AG20443 (cell line): Measurements from ENCODE around the gene HTD2.
"Not testable (repeated sequence)": the region's sequence is repeated elsewhere in the genome, so short reads cannot be mapped to it uniquely, and the experiment has no call there.

Source experiments
- DNase-seq: peaks from one replicate; pipeline ENCODE4 v3.0.0; 2012; ENCODE audit warnings: low spot score, mixed read lengths

HTD2 gene

DNA sequence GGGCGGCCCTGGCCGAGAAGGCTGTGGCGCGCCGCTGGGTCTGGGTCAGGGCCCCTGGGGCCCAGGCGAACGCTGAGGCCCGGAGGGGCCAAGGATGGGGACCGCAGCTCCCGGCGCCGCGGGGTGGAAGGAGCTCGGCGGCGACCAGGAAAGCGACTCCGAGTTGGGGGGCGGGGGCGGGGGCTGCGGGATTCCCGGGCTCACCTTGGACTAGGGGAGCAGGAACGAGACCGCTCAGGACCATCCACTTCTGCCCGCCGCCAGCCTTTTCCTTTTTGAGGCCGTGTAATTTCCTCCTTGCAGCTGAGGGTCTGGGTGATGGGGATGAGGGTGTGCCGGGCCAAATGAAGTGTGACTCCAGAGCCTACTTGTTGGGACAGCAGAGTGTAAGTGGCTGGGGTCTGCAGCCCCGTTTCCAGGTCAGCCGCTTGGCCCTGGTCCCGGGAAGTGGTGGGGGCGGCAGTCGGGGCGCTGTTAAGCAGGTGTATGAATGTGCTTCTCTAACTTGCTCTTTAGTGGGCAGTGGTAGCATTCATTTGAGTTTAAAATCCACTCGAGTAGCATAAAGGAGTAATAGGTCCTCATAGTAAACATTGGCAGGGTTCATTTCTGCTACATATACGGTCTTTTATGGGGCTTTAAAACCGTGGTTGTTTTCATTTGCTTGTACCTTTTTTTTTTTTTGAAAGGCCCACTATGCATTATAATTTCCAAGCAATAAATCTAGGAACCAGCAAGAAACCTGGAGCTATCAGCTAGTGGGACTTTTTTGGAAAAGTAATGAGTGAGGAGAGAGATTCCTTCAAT, 27.1 kb downstream of the HTD2 start:
- DNase-seq: peak; percentile 22

DNA sequence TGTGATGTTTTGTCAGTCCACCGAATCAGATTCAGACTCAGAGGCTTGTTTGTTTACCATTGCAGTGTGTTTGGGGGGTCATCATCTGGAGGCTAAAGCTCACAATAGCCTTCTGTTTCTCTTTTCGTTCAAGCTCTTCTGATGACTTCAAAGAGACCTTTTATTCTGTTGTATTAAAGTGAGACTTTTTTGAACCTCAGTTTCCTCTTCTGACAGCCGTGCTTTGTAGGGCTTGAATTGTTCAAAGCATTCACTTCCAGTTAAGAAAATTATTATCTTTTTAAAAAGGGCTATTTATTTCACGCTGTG, 27.6 kb downstream of the HTD2 start:
- DNase-seq: no peak

DNA sequence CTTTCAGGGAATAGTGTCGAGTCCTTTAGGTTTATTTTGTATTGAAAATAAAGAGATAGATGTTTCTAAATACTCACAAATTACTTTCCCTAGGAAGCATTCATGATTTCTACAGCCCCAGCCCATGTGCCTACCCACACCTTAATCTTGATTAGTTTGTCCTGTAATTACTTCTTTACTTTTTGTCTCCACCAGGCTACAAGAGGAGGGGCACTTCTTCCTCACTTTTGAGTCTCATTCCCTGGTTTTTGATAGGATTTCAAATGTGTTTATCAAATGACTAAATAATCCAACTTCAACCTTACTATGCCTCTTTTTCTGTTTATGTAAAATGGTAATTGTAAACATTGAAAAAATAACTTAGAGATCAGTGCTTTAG, 28.2 kb downstream of the HTD2 start:
- no peak for DNase-seq

DNA sequence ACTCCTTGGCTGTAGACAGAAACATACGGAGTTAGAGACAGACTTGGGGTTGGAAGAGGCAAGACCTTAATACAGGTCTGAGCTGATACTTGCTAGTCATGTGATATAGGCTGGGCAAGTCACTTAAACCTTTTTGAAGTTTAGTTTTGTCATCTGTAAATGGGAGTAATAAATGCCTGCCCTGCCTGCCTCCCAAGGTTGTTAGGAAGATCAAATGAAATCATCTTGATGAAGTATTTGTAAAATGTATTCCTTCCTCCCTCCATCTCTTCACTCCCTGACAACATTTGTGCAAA, 29.3 kb downstream of the HTD2 start:
- DNase-seq: no peak

DNA sequence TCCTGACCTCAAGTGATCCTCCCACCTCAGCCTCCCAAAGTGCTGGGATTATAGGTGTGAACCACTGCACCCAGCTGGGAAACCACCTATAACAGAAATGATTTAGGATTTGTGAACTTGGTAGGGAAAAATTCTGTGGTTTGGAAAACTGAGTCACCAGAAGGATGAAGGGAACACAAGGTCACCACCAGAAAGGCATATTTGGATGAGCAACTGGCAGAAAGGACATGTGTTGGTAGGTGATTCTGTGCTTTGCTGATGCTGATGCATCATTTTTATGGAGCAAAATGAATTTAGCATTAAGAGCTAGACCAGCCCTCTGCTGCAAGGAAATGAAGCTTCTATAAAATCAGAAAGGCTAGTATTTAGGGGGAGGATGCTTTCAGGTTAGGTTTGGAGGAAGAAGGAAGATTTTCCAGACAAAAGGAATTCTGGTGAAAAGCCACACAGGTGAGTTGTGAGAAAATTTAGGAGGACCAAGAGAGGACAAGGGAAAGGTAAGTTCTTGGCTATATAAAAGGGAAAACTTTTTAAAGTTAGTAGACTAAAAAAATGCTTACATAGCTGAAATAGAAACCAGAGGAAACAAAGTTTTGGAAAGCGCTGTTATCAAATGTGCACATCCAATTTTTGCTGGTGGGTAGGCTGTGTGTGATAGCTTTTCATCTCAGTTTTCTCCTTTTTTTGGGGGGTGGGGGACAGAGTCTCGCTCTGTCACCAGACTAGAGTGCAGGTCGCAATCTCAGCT, 30.0 kb downstream of the HTD2 start:
- DNase-seq: peak; percentile 65

DNA sequence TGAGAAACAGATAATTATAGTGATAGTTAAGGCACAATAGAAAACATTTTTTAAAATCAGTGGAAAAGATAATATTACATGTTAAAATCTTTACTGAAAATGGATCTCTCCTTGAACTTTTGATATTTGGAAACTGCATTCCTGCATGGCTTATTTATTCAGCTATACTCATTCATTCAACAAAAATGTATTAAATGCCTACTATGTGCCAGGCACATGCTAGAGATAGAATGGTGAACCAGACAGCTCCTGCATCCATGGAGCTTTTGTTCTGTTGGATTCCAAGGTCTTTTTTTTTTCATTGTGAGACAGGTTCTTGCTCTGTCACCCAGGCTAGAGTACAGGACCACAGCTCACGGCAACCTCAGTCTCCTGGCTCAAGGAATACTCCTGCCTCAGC, 30.9 kb downstream of the HTD2 start:
- DNase-seq: no peak

DNA sequence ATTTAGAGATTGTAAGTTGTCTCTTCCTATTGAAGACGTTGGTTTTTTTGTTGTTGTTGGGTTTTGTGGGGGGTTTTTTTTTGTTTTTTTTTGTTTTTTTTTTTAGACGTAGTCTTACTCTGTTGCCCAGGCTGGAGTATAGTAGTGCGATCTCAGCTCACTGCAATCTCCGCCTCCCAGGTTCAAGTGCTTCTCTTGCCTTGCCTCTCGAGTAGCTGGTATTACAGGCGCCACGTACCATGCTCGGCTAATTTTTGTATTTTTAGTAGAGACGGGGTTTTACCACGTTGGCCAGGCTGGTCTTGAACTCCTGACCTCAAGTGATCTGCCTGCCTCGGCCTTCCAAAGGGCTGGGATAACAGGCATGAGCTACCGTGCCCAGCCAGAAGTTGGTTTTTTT, 32.8 kb downstream of the HTD2 start:
- DNase-seq: not testable (repeated sequence)

DNA sequence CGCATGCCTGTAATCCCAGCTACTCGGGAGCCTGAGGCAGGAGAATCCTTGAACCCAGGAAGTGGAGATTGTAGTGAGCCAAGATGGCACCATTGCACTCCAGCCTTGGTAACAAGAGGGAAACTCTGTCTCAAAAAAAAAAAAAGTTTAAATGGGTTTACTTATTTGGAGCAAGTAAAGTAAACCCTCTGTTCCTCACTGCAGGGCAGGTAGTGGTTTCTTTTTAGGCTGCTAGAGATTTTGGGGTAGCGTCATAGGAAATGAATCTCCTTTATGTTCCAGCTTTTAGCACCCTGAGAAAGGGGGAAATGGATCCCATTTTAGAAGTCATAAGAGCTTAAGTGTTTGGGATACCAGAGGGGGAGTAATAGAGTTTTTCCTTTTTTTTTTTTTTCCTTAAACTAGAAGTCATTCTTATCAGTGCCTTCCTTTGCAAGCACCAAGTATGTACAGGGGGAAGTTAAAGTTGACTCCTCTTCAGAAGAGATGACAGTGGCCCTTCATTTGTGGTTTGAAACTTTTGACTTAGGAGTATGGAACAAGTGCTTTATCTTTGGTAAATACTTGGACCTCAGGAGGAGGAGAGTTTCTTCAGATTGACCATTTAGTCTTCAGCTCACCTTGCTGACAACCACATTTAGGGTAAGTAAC, 34.4 kb downstream of the HTD2 start:
- no peak for DNase-seq

DNA sequence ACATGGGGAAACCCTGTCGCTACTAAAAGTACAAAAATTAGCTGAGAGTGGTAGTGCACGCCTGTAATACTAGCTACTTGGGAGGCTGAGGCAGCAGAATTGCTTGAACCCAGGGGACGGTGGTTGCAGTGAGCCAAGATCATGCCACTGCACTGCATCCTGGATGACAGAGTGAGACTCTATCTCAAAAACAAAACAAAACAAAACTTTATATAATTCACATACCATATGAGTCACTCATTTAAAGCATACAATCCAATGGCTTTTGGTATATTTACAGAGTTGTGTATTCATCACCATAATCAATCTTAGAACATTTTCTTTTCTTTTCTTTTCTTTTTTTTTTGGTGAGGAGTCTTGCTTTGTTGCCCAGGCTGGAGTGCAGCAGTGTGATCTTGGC, 35.1 kb downstream of the HTD2 start:
- DNase-seq: no peak

DNA sequence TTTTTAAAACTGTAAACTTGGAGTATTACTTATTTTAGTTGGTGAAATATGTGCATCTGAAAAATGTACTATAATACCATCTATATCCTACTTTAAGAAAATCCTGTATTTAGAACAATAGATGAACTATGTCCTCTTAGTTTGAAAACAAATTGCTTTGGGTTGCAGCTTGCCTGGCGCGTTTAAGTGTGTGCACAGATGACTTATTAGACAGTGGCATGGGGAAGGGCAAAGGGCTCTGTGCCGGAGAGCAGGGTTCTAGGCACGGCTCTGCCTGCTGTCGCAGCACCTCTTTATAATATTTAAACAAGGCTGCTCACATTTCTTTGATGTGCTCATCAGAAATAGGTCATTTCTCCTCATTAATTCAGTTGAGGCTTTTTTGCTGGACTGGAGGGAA, 36.4 kb downstream of the HTD2 start:
- no peak for DNase-seq

DNA sequence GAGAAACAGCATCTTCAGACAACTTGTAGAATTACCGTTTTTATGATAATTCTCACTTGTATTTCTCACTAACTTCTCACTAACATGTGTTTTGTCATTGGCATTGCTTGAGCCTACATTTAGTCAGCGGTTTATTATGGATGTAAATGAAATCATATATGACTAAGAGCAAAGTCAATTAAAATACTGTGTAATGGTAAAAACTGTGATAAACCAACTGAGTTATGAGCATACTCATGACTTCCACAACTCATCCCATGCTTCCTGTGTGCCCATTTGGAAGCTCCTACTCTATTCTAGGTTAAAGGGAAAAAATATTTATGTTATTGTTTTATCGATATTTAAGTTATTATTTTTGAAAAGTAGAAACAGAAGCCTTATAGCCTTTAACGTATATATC, 39.1 kb downstream of the HTD2 start:
- no peak for DNase-seq

DNA sequence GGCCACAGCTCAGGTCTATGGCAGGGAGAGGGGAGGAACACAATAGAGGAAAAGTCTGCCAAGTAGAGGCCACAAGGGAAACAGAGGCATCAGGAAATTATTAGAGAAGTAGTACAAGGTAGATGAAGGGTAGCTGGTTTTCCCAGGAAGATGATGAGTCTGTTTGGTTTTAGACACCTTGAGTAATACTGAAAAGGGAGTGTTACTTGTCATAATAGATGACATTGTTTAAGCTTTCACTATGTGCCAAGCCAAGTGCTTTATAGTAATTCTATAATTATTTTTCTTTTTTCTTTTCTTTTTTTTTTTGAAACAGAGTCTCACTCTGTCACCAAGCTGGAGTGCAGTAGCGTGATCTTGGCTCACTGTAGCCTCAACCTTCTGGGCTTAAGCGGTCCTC, 40.0 kb downstream of the HTD2 start:
- DNase-seq: no peak

DNA sequence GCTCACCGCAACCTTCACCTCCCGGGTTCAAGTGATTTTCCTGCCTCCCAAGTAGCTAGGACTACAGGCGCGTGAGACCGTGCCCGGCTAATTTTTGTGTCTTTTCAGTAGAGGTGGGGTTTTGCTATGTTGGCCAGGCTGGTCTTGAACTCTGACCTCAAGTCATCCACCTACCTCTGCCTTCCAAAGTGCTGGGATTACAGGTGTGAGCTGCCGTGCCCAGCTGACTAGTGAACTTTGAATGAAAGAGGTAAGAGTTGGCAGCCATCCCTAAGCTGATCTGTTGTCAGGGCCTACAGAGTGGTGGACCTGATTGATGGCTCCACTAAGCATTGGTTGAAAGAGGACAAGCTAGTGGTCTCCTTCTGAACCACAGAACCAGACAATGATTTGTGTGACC, 41.7 kb downstream of the HTD2 start:
- DNase-seq: no peak

DNA sequence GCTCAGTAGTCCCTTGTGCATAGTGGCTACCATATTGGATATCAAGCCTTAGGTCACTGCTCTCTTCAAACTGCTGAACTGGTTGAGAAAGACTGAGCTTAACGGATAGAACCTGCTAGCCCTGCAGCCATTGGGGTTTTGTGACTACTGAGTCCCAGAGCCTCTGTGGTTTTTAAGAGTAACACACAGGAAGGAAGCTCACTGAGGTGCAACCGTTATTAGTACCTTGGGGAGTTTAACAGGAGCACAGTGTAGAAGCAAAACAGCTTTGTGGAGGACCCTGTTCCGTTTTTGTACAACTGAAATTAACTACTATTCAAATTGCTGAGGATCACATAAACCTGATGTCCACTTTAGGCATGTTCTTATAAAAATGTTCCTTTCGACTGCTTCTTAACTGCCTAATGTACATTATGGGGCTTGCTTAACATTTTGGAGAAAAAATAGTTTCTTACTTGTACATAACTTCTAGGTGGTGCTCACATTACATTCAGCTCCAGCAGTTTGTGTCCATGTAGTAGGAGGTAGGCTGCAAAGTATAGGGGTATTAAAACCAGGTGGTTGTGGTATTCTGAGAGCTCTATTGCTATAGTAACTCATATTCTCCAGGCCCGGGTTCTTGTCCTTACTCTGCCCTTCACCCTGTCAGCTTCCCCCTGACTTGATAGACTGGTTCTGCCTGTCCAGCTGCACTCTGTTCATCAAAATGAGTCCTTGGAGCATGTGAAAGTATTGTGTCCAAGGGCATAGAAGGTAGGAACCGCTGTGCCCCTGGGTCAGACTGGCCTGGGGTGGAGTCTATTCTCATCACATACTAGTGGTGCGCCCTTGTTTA, 43.7 kb downstream of the HTD2 start:
- DNase-seq: no peak

DNA sequence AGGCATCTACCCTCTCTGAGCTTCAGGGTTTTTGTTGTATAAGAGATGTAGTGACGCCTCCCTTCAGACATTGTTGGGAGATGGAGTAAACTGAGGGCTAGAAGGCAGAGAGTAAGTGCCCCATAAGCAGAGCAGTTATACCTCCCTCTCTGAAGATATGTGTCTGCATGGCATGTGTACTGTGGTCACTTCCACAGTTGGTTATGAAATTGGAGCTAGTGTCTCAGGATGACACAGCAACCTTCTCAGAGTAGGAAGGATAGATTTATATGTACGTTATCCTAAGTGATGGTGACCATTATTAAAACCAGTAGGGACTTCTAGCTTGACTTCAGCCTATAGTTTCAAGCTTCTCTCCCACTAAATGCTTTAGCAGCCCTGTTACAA, 44.3 kb downstream of the HTD2 start:
- DNase-seq: no peak

DNA sequence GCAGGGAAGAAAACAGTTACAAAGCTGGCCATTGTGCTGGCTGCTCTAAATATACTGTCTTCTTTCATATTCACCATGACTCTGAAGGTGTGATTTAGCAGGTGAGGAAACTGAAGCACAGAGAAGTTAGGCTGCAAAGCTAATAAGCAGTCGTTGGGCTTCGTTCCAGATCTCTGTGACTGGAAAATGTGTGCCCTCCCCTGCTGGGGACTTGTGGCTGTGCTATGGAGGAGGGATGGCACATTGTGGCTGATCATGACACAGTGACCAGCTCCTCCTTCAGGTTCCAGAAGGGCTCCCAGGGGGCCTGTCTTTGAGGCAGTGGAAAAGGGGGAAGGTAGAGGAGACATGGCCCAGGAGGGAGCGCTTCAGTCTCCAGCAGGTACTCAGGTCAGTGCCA, 45.6 kb downstream of the HTD2 start:
- no peak for DNase-seq

DNA sequence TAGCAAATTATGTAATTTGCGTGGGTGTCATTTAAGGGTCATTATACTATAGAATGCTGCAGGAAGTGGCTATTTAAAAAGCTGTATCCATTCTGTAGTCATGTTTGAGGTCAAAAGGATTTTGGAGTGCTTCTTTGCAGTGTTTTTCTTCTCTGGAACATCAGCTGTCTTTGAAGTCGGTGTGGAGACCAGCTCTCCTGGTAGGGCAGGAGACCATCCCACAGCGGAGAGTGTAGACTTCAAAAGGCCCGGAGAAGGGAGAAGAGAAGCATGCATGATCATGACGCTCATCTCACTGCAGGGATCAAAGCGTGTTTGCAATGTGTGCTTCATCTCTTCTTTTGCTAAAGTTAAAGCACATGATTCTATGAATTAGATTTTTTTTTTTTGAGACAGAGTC, 46.3 kb downstream of the HTD2 start:
- DNase-seq: no peak

DNA sequence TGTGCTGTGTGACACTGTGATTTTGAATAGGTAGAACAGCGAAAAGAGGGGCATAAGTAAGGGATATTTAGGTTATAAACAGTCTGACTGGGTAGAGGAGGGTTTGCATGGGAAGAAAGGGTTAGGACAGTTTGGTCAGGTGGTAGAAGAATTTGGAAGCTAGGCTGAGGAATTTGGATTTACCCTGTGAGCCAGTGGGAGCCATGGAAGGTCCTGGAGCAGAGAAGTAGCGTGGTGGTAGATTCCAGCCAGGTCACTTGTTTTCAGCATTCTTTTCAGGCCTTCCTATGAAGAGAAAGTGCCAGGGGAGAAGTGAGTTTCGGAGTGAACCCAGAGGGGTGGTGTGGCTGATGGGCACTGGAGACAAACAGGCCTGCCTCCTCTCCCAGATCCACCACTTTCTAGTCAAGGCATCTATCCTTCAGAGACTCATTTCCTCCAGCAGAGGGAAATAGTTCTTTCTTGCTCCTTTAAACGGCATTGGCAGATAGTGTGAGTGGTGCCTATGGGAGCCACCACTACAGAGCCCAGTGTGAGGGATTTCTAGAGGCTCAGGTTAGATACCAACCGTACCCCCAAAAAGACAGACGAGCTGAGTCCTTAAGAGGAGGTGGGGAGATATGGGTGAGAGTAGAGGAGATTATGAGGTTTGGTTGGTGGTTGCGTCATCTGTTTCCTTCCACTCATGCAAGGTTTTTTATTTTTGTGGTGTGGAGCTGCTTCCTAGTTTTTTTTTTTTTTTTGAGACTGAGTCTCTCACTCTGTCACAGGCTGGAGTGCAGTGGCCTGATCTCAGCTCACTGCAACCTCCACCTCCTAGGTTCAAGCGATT, 47.6 kb downstream of the HTD2 start:
- DNase-seq: no peak

DNA sequence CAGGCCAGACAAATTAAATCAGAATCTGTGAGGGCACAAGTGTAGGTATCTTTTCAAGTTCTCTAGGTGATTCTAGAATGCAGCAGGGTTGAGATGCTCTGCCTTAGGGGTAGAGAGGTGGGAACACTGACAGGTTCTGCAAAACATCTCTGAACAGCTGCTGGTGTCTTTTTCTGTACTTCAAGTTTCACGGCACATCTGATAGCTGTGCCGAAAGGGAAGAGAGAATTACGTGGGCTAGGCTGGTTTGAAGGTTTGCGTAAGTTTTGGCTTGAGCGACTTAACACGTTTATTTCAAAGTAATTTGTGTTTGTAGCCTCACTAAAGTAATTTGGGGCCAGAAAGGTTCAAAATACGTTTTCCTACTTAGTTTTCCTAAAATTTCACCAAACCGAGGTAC, 48.9 kb downstream of the HTD2 start:
- DNase-seq: no peak

DNA sequence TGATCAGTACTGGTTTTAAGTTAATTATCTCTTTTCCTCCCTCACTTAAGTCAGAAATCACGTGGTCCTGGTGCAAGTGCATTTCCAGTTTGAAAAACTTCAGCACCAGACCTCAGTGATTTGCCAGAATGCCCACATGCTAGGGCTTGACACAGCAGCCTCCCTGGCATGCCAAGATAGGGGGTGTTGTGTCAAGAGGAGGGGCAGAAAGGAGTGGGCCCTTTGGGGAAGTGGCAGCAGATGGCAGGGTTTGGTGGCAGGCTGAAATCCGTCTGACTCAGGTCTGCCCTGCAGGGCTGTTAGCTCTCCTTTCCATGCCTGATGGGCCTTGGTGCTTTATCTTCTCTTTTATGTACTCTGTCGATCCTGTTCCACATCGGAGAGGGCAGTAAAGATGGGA, 49.7 kb downstream of the HTD2 start:
- no peak for DNase-seq

DNA sequence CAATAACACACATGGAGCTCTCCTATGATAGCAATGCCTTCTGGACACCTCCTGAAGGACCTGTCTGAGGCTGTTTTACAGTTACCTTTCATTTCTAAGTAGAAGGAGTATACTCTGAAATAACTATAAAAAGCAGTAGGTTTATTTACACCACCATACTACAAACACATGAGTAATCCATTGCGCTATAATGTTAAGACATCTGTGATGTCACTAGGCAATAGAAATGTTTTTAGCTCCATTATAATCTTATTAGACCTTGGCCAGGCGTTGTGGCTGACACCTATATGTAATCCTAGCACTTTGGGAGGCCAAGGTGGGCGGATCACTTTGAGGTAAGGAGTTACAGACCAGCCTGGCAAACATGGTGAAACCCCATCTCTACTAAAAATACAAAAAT, 51.1 kb downstream of the HTD2 start:
- DNase-seq: no peak

DNA sequence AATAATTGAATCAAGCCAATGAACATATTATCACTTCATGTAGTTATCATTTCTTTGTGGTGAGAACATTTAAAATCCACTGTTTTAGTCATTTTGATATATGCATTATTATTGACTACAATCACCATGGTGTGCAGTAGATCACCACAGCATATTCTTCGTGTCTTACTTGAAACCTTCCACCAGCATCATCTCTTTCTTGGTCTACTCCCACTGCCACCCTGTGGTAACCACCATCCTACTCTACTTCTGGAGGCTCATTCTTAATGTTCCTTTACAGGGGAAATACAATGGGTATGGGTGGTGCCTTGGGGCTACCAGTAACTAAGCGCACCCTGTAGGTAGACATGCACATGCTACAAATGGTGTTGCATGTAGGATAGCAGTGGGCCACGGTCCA, 51.8 kb downstream of the HTD2 start:
- no peak for DNase-seq
